Measurements from ENCODE around the gene CLASP1. TPM values are rescaled to one million over a fixed set of nuclear protein-coding genes. Genes with fewer than 3 reads are reported as not detected.

Gene CLASP1
- total and polyA plus RNA-seq, 11 donors = 16.0 to 84.5 (median 60.2) TPM

DNA sequence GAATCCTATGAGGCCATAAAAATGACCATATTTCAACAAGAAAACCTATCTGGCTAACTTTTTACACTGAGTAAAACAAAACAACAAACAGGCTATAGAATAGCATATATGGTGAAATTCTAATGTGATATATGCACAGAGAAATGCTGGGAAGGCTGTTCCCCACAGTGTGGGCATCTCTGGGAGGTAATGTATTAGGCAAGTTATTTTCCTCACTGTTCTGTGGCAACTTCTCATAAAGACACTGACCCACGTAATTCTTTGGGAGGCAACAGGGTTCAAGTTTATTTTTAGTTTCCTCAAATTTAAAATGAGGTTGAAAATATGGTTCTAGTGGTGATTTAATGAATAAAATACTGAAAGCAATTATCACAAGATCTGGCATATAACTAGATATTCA lies 71.9 kb downstream of the CLASP1 start:
- H3K27ac ChIP-seq = no peak overlapping the region
- no peaks in the 10 kb centered on the region for H3K9me3 ChIP-seq
- TF ChIP-seq POLR2A (IDR thresholded peaks at IDR 0.05) = no peak
- TF ChIP-seq CTCF (IDR thresholded peaks at IDR 0.05) = no peak
- 76 to 88% (median 80%) methylated on average over 1 of the region's 1 CpG for WGBS, 4 donors
- no peaks in the 10 kb centered on the region for H3K27me3 ChIP-seq
- ATAC-seq = no peak
- DNase-seq = no peak
- intact Hi-C loops (cut with DNase I) = no loop called here
- H3K4me3 ChIP-seq = no peak overlapping the region
- peaks cover 5 to 58% (median 24%) of the 10 kb centered on the region in 12 donors for H3K4me1 ChIP-seq
- H3K36me3 ChIP-seq = no peaks in the 10 kb centered on the region

DNA sequence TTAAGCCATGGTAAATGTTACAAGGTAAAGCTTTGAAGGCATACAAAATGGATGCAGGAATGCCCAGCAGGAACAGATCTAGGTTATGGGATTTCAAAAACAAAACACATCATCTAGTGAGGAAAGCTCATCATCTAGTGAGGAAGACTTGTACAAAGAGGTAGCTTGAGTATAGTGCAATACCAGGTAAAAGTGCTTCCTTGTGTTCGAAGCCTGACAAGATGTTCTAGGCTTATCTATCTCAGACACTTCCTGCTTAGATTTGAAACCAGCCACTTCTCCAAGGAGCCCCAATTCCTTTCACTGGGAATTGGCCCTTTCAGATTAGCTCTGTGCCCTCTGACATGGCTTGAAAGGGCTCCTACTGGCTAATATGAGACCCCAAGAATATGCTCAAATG lies 73.0 kb downstream of the CLASP1 start:
- H3K4me3 ChIP-seq = no peak overlapping the region

DNA sequence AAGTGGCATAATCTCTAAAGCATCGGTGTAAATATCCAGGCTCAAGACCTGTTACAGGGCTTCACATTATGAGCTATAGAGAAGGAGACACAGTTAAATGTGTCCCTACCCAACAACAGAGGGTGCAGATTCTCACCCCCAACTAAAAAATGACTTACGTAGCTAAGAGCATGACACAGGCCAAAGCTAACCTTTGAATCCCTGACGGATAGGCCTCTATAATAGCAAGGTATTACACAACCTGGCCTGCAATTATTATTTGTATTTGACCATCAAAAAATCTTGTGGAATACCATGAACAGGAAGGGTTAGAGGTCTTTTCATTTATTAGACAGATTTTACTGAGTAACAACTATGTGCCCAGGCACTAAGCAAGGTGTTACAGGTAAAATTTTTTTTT lies 73.5 kb downstream of the CLASP1 start:
- Histone ChIP-seq H3K27ac (no peak overlapping the region), H3K9me3 (no peaks in the 10 kb centered on the region), H3K4me1 (peaks cover 4 to 57% (median 27%) of the 10 kb centered on the region in 12 donors), H3K27me3 (no peaks in the 10 kb centered on the region), H3K4me3 (no peak overlapping the region), H3K36me3 (peaks cover 0 to 6% (median 0%) of the 10 kb centered on the region in 9 donors)
- WGBS, 4 donors = 80 to 82% (median 81%) methylated on average over 3 of the region's 3 CpGs
- TF ChIP-seq CTCF (IDR thresholded peaks at IDR 0.05) (no peak), POLR2A (IDR thresholded peaks at IDR 0.05) (no peak)
- DNase-seq (no peak), ATAC-seq (no peak)
- intact Hi-C loops (cut with DNase I) = no loop called here

More for the DNA sequence above, 73.0 kb downstream of the CLASP1 start:
- 58 to 77% (median 65%) methylated on average over 1 of the region's 1 CpG for WGBS, 4 donors
- intact Hi-C loops (cut with DNase I) = no loop called here
- ATAC-seq (no peak), DNase-seq (no peak)
- Histone ChIP-seq H3K36me3 (peaks cover 0 to 6% (median 0%) of the 10 kb centered on the region in 9 donors), H3K9me3 (no peaks in the 10 kb centered on the region), H3K4me1 (peaks cover 5 to 55% (median 26%) of the 10 kb centered on the region in 12 donors), H3K27ac (no peak overlapping the region), H3K27me3 (no peaks in the 10 kb centered on the region)
- TF ChIP-seq POLR2A (IDR thresholded peaks at IDR 0.05) = no peak
- no peak for TF ChIP-seq CTCF (IDR thresholded peaks at IDR 0.05)

GRCh38 chr2:121570667-121571055 lies 78.6 kb downstream of the CLASP1 start:
- H3K27me3 ChIP-seq = no peaks in the 10 kb centered on the region
- DNase-seq (no peak), ATAC-seq (no peak)
- 46 to 64% (median 60%) methylated on average over 2 of the region's 2 CpGs for WGBS, 4 donors
- H3K9me3 ChIP-seq = no peaks in the 10 kb centered on the region
- TF ChIP-seq CTCF (IDR thresholded peaks at IDR 0.05) = no peak
- no peak for TF ChIP-seq POLR2A (IDR thresholded peaks at IDR 0.05)
- peaks cover 0 to 6% (median 0%) of the 10 kb centered on the region in 9 donors for H3K36me3 ChIP-seq
- intact Hi-C loops (cut with DNase I) = no loop called here
- peak overlapping the region in 3 of 12 donors; percentile 1 to 23 (median 21) for H3K27ac ChIP-seq
- no peak overlapping the region for H3K4me3 ChIP-seq
- peaks cover 0 to 60% (median 35%) of the 10 kb centered on the region in 12 donors for H3K4me1 ChIP-seq

Measured in heart left ventricle (tissue), 16 donors.